H1 (cell line): ENCODE results near the gene LIMK1. TPM values are rescaled to one million over a fixed set of nuclear protein-coding genes. Genes with fewer than 3 reads are reported as not detected.

ENCODE experiments used
- CTCF ChIA-PET: fragments of 300-600 bp; sonication (Branson Sonifier 250); formaldehyde crosslinking; loops from one replicate; lab custom pipeline; 2021; ENCODE audit not compliant: partially characterized antibody; lab: Charles Lee
- POLR2A ChIA-PET: fragments of 300-600 bp; sonication (Branson Sonifier 250); formaldehyde crosslinking; loops from one replicate; lab custom pipeline; 2021; ENCODE audit warnings: inconsistent platforms; ENCODE audit not compliant: partially characterized antibody; lab: Charles Lee
- DNase-seq, 2 experiments: peaks; one replicate each; pipeline versions ENCODE4 v3.0.0 to v3.0.0-alpha.2; 2010 to 2022; ENCODE audit warnings: low spot score in 2 of 2, low read depth in 1 of 2, mixed read lengths in 1 of 2
- FAIRE-seq: peaks from 2 replicates; lab custom pipeline; 2011; peaks lifted over from hg19 to GRCh38; lab: Jason Lieb, UNC
- H2AFZ ChIP-seq: 2 replicates; pipeline ENCODE4 v1.8.1; 2012; ENCODE audit warnings: low read length, inconsistent platforms
- H2AK5ac ChIP-seq: 2 replicates; pipeline ENCODE4 v1.6.1; 2013; ENCODE audit warnings: low read depth, low read length
- H2BK120ac ChIP-seq: replicated peaks from 2 replicates; pipeline ENCODE3; 2013; ENCODE audit warnings: low read depth, low read length, inconsistent platforms
- H2BK12ac ChIP-seq: 2 replicates; pipeline ENCODE4 v1.6.1; 2013; ENCODE audit warnings: low read depth, low read length
- H2BK15ac ChIP-seq: 2 replicates; pipeline ENCODE4 v1.6.1; 2013; ENCODE audit warnings: low read length
- H2BK20ac ChIP-seq: 2 replicates; pipeline ENCODE4 v1.6.1; 2013; ENCODE audit warnings: low read length
- H2BK5ac ChIP-seq: 2 replicates; pipeline ENCODE4 v1.6.1; 2013; ENCODE audit warnings: low read depth, low read length
- H3K14ac ChIP-seq: 2 replicates; pipeline ENCODE4 v1.6.1; 2013; ENCODE audit warnings: inconsistent platforms; ENCODE audit not compliant: insufficient read length
- H3K18ac ChIP-seq: 2 replicates; pipeline ENCODE4 v1.6.1; 2013; ENCODE audit warnings: low read length; ENCODE audit errors: extremely low read depth
- H3K23ac ChIP-seq: 2 replicates; pipeline ENCODE4 v1.6.1; 2013; ENCODE audit warnings: inconsistent platforms; ENCODE audit not compliant: insufficient read length
- H3K23me2 ChIP-seq: 2 replicates; pipeline ENCODE4 v1.6.1; 2013; ENCODE audit warnings: low read depth, low read length
- H3K27ac ChIP-seq: 2 replicates; pipeline ENCODE4 v1.6.1; 2011; ENCODE audit warnings: low read depth, low read length, inconsistent platforms
- H3K27me3 ChIP-seq, 4 experiments: replicated peaks in 1 of 4; 1 replicate in 1 of 4; 2 replicates in 3 of 4; pipeline versions ENCODE4 v1.6.1 to v1.8.1; 2011 to 2013; ENCODE audit warnings: low read length in 3 of 4, mild to moderate bottlenecking in 3 of 4, inconsistent platforms in 2 of 4, mixed read lengths in 2 of 4, moderate library complexity in 1 of 4; ENCODE audit not compliant: control insufficient read depth in 3 of 4, insufficient read depth in 3 of 4; ENCODE audit errors: extremely low read depth in 1 of 4
- H3K36me3 ChIP-seq, 4 experiments: 2 replicates each; pipeline versions ENCODE4 v1.6.1 to v1.8.1; 2011 to 2013; ENCODE audit warnings: mild to moderate bottlenecking in 4 of 4, low read length in 3 of 4, moderate library complexity in 2 of 4, control low read depth in 1 of 4, inconsistent platforms in 1 of 4; ENCODE audit not compliant: insufficient read depth in 4 of 4, control insufficient read depth in 2 of 4
- H3K4ac ChIP-seq: replicated peaks from 2 replicates; pipeline ENCODE3; 2013; ENCODE audit warnings: low read length, low read depth, mixed read lengths, inconsistent platforms; ENCODE audit not compliant: insufficient read length
- H3K4me1 ChIP-seq, 4 experiments: replicated peaks in 1 of 4; 1 replicate in 1 of 4; 2 replicates in 3 of 4; pipeline versions ENCODE4 v1.6.1 to v1.8.1; 2011 to 2013; ENCODE audit warnings: low read length in 3 of 4, inconsistent platforms in 2 of 4, mixed read lengths in 1 of 4; ENCODE audit not compliant: insufficient read depth in 4 of 4, control insufficient read depth in 3 of 4
- H3K4me2 ChIP-seq, 2 experiments: 2 replicates each; pipeline versions ENCODE4 v1.6.1 to v1.8.1; 2011 to 2013; ENCODE audit warnings: low read depth in 2 of 2, low read length in 2 of 2, control low read depth in 1 of 2, inconsistent platforms in 1 of 2, mild to moderate bottlenecking in 1 of 2; ENCODE audit not compliant: insufficient read depth in 1 of 2
- H3K4me3 ChIP-seq, 4 experiments: fragments of 200-600, 300-600 bp in 1 of 4; sonication (generic), shearing (Covaris generic), sonication (Bioruptor Twin) in 1 of 4; 2 replicates each; pipeline versions ENCODE4 v1.5.1 to v1.8.1; 2011 to 2016; ENCODE audit warnings: low read length in 4 of 4, low read depth in 3 of 4, control low read depth in 2 of 4, inconsistent platforms in 2 of 4, mild to moderate bottlenecking in 2 of 4, mixed read lengths in 1 of 4, moderate library complexity in 1 of 4; ENCODE audit not compliant: insufficient read depth in 2 of 4; ENCODE audit errors: extremely low read depth in 1 of 4
- H3K56ac ChIP-seq: replicated peaks from 2 replicates; pipeline ENCODE3; 2013; ENCODE audit warnings: low read depth, mild to moderate bottlenecking, mixed read lengths, low read length, inconsistent platforms; ENCODE audit not compliant: insufficient read length
- H3K79me1 ChIP-seq: 2 replicates; pipeline ENCODE4 v1.6.1; 2013; ENCODE audit warnings: low read depth, low read length, control low read depth
- H3K79me2 ChIP-seq, 2 experiments: 2 replicates each; pipeline versions ENCODE4 v1.6.1 to v1.8.1; 2012 to 2013; ENCODE audit warnings: low read length in 2 of 2, mild to moderate bottlenecking in 2 of 2, inconsistent platforms in 1 of 2; ENCODE audit not compliant: insufficient read depth in 2 of 2, control insufficient read depth in 1 of 2
- H3K9ac ChIP-seq, 4 experiments: replicated peaks in 1 of 4; 1 replicate in 1 of 4; 2 replicates in 3 of 4; pipeline versions ENCODE4 v1.6.1 to v1.8.1; 2011 to 2013; ENCODE audit warnings: low read depth in 3 of 4, low read length in 3 of 4, control low read depth in 2 of 4, mild to moderate bottlenecking in 2 of 4, moderate library complexity in 2 of 4, inconsistent platforms in 1 of 4; ENCODE audit errors: extremely low read depth in 1 of 4
- H3K9me3 ChIP-seq, 2 experiments: 2 replicates each; pipeline versions ENCODE4 v1.6.1 to v1.8.1; 2012 to 2013; ENCODE audit warnings: mild to moderate bottlenecking in 2 of 2, moderate library complexity in 2 of 2, control low read depth in 1 of 2, inconsistent platforms in 1 of 2, low read depth in 1 of 2, low read length in 1 of 2, mixed read lengths in 1 of 2; ENCODE audit not compliant: insufficient read depth in 2 of 2
- H4K20me1 ChIP-seq, 2 experiments: replicated peaks in 1 of 2; 2 replicates each; pipeline versions ENCODE3 to v1.8.1; 2011 to 2013; ENCODE audit warnings: inconsistent platforms in 2 of 2, low read length in 2 of 2, mild to moderate bottlenecking in 1 of 2; ENCODE audit not compliant: insufficient read depth in 2 of 2, control insufficient read depth in 1 of 2
- H4K5ac ChIP-seq: 2 replicates; pipeline ENCODE4 v1.6.1; 2013; ENCODE audit warnings: low read length, low read depth, mixed read lengths, inconsistent platforms; ENCODE audit not compliant: insufficient read length
- H4K8ac ChIP-seq: 2 replicates; pipeline ENCODE4 v1.8.0; 2013; ENCODE audit warnings: mild to moderate bottlenecking, moderate library complexity, low read length, inconsistent platforms; ENCODE audit not compliant: insufficient read depth; ENCODE audit errors: extremely low read depth
- H4K91ac ChIP-seq: replicated peaks from 2 replicates; pipeline ENCODE3; 2013; ENCODE audit warnings: low read length, mixed read lengths, inconsistent platforms; ENCODE audit not compliant: insufficient read length
- FOSL1 ChIP-seq: IDR thresholded peaks from 2 replicates; pipeline ENCODE4 v1.6.1; 2011; ENCODE audit warnings: mild to moderate bottlenecking, low read depth, low read length, moderate library complexity; ENCODE audit not compliant: insufficient read depth
- GTF2F1 ChIP-seq: IDR thresholded peaks from 2 replicates; pipeline ENCODE4 v1.6.1; 2012; ENCODE audit warnings: low read depth, low read length, improper control_type of control experiment, borderline replicate concordance
- KDM1A ChIP-seq: fragments of 200-600, 300-600 bp; sonication (generic); IDR thresholded peaks from 2 replicates; pipeline ENCODE4 v1.7.1; 2016; ENCODE audit warnings: mild to moderate bottlenecking, low read length, borderline replicate concordance
- WGBS, 2 experiments: shearing (Covaris generic) in 1 of 2; methylation state at CpG; one replicate each; pipeline versions ENCODE4 v1.1.6 to v1.1.7; 2013 to 2015; ENCODE audit warnings: low lambda C conversion rate in 2 of 2, mixed read lengths in 2 of 2, inconsistent platforms in 1 of 2, low coverage in 1 of 2, missing lambda C conversion rate in 1 of 2; ENCODE audit not compliant: insufficient replicate concordance in 2 of 2, insufficient coverage in 1 of 2, insufficient read length in 1 of 2; ENCODE audit errors: extremely low coverage in 1 of 2, missing lambda C conversion rate in 1 of 2; 5-methylcytosine and 5-hydroxymethylcytosine counted together
- polyA plus RNA-seq, 7 experiments: library from polyadenylated mRNA; depleted of rRNA in 3 of 7; stranded (reverse) in 5 of 7; unstranded in 2 of 7; fragments of >200 nt in 5 of 7; fragments of 200-250 nt in 2 of 7; gene quantifications; 1 replicate in 5 of 7; 2 replicates in 1 of 7; 4 replicates in 1 of 7; pipeline versions ENCODE4 v1.2.1 to v1.2.3, GENCODE V29; 2011 to 2013; ENCODE audit warnings: missing spikeins in 2 of 7, mixed read lengths in 2 of 7
- total RNA-seq: library from RNA; stranded (reverse); fragmentation: NEBNext Ultra II Directional; extraction: Animal tissue kit (Norgen Biotek cat#: 25700); gene quantifications from 2 replicates; pipeline ENCODE4 v1.2.1, GENCODE V29; 2021

The LIMK1 gene
- total and polyA plus RNA-seq, 2 of the 8 experiments (the other 6 are each of a cell fraction or from before 2014, with no cell fraction given) = 93.5 to 108 TPM

DNA sequence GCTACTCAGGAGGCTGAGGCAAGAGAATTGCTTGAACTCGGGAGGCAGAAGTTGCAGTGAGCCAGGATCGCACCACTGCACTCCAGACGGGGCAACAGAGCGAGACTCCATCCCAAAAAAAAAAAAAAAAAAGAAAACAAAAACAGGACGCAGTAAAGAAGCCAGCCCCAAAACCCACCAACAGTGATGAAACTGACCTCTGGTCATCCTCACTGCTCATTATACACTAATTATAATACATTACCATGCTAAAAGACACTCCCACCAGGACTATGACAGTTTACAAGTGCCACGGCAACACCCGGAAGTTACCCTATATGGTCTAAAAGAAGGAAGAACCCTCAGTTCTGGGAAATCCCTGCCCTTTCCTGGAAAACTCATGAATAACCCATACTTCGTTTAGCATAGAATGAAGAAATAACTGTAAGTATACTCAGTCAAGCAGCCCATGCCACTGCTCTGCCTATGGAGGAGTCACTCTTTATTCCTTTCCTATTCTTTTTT is 50.6 kb downstream of the LIMK1 start:
- no peak overlapping the region for H2BK15ac ChIP-seq
- no peak overlapping the region for H3K14ac ChIP-seq
- POLR2A ChIA-PET = no interaction called here
- no peak overlapping the region for H2BK12ac ChIP-seq
- peaks cover 0 to 6% (median under 1%) of the 10 kb centered on the region in 4 experiments; a peak in 2 of 7 replicates for H3K4me1 ChIP-seq
- H4K20me1 ChIP-seq = no peaks in the 10 kb centered on the region
- no peak for FAIRE-seq
- no peak overlapping the region for H3K23ac ChIP-seq
- H4K91ac ChIP-seq = no peak overlapping the region
- DNase-seq = no peak
- no peaks in the 10 kb centered on the region for H3K79me1 ChIP-seq
- H3K23me2 ChIP-seq = no peaks in the 10 kb centered on the region; the same call in 1 of the 2 replicates
- WGBS, 2 experiments = 92% methylated on average over 5 of the region's 8 CpGs; no CpG with 5 or more reads in 1 of the 2 experiments
- TF ChIP-seq KDM1A (0 out of 2 replicates have a peak, but pooled peaks have one; percentile 21), FOSL1 (no peak), GTF2F1 (no peak)
- TF ChIP-seq, all 59 proteins: peak for 1
- H3K9ac ChIP-seq = no peak overlapping the region
- no peak overlapping the region for H2AFZ ChIP-seq
- no peak overlapping the region for H2BK120ac ChIP-seq
- no peak overlapping the region for H3K27ac ChIP-seq
- no peak overlapping the region for H4K5ac ChIP-seq
- H3K4me3 ChIP-seq = no peak overlapping the region
- H2BK5ac ChIP-seq = no peak overlapping the region
- H3K4me2 ChIP-seq = no peak overlapping the region
- H4K8ac ChIP-seq = no peak overlapping the region
- H3K79me2 ChIP-seq = no peaks in the 10 kb centered on the region
- no peak overlapping the region for H3K4ac ChIP-seq
- CTCF ChIA-PET = interaction anchor here (1.2 kb wide), 1 partner anchor 112 kb away, joined by 3 read pairs; no protein-coding TSS in a partner anchor
- no peak overlapping the region for H2AK5ac ChIP-seq
- H3K56ac ChIP-seq = no peak overlapping the region
- no peaks in the 10 kb centered on the region for H3K36me3 ChIP-seq
- H3K9me3 ChIP-seq = no peaks in the 10 kb centered on the region
- no peak overlapping the region for H3K18ac ChIP-seq
- H3K27me3 ChIP-seq = no peaks in the 10 kb centered on the region
- H2BK20ac ChIP-seq = no peak overlapping the region
